Measurements from ENCODE around the gene CYB5R2. TPM values are rescaled to one million over a fixed set of nuclear protein-coding genes. Genes with fewer than 3 reads are reported as not detected.
A peak's percentile ranks its signal among the peaks of the same experiment; 100 is the strongest.

Gene CYB5R2
- total and polyA plus RNA-seq, 2 experiments from 2014 or later, result 40.9 to 56.2 TPM

- TF ChIP-seq ETS1 (IDR thresholded peaks at IDR 0.05) (no peak), NANOG (IDR thresholded peaks at IDR 0.05; ENCODE audit: borderline replicate concordance) (no peak), REST (IDR thresholded peaks at IDR 0.05; ENCODE audit: unreplicated experiment) (no peak)
Observed at GRCh38 chr11:7691759-7692350, 18.6 kb upstream of the CYB5R2 start (continued).

- no peak for ATAC-seq
Observed at GRCh38 chr11:7690648-7691047, 17.3 kb upstream of the CYB5R2 start.

More at GRCh38 chr11:7690648-7691047, 17.3 kb upstream of the CYB5R2 start:
- H3K9me3 Mint-ChIP-seq, result 0 out of 3 replicates have a peak, but pooled peaks cover 3% of the 10 kb centered on the region
- Histone ChIP-seq H3K4me3 (no peak overlapping the region), H2AFZ (no peak overlapping the region), H4K20me1 (replicated peaks; ENCODE audit: insufficient read depth) (no peaks in the 10 kb centered on the region), H3F3A (replicated peaks; ENCODE audit: low read depth) (no peaks in the 10 kb centered on the region), H3K36me3 (ENCODE audit: insufficient read depth) (no peaks in the 10 kb centered on the region), H3K4me1 (ENCODE audit: insufficient read depth) (peaks cover 7% of the 10 kb centered on the region; the same call in 1 of the 2 replicates), H3K27ac (ENCODE audit: low read depth) (no peak overlapping the region), H3K27me3 (ENCODE audit: insufficient read depth) (no peaks in the 10 kb centered on the region), H3K9me2 (ENCODE audit: insufficient read depth) (no peaks in the 10 kb centered on the region), H3K79me2 (replicated peaks; ENCODE audit: insufficient read depth) (no peaks in the 10 kb centered on the region), H3K4me2 (no peak overlapping the region)
- TF ChIP-seq CREB1 (CRISPR knock-in tag; IDR thresholded peaks at IDR 0.05; ENCODE audit: low read depth) (no peak), CTCF (conservative IDR thresholded peaks at IDR 0.05; ENCODE audit: low read depth in 2 of 2) (peak; percentile 22 to 48; a peak in 3 of 4 replicates)
- no peak overlapping the region for H3K27ac Mint-ChIP-seq
- H3K4me1 Mint-ChIP-seq, result peaks cover 24% of the 10 kb centered on the region
- no peak for DNase-seq (ENCODE audit: low spot score)
- H3K4me3 Mint-ChIP-seq, result no peak overlapping the region
- H3K27me3 Mint-ChIP-seq (ENCODE audit: insufficient read depth, low read depth, poor library complexity), result peaks cover 6% of the 10 kb centered on the region
- H3K36me3 Mint-ChIP-seq (ENCODE audit: low read depth), result no peaks in the 10 kb centered on the region
